ENCODE measurements around the gene ABCD2. TPM values are rescaled to one million over a fixed set of nuclear protein-coding genes. Genes with fewer than 3 reads are reported as not detected.

The ABCD2 gene
- total and polyA plus RNA-seq, 2 donors (not counting 3 experiments of a cell fraction or from before 2014, with no cell fraction given), result not detected

DNA sequence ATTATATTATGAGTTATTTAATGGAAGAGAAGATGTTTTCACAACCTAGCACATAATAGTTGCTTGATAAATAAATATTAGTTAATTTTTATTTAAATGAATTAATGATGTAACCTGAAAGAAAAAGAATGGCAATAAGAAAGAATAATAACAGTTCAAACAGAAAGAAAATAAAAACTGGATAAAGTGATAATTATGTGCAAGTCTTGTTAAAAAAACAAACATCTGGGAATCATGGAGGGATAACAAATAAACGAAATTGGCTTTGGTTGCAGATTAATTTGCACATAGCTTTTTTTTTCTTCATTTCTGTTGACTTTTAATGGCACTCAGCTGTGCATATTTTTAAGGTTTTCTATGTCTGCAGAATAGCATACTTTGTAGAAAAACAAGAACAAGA is 23.4 kb upstream of the ABCD2 start:
- Histone ChIP-seq H3K4me2 (ENCODE audit: insufficient read depth, low read length) (no peak overlapping the region), H3K4me3 (replicated peaks in 1 of 3; ENCODE audit: insufficient read depth in 1 of 3, low read depth in 1 of 3, low read length in 3 of 3) (no peak overlapping the region), H3K4me1 (ENCODE audit: control insufficient read depth, extremely low read depth, insufficient read depth, low read length) (no peaks in the 10 kb centered on the region), H4K20me1 (replicated peaks; ENCODE audit: control insufficient read depth, extremely low read depth, insufficient read depth, low read length) (no peaks in the 10 kb centered on the region), H3K36me3 (ENCODE audit: control insufficient read depth in 2 of 2, extremely low read depth in 1 of 2, insufficient read depth in 2 of 2, low read length in 2 of 2) (no peaks in the 10 kb centered on the region), H3K9me1 (replicated peaks; ENCODE audit: control insufficient read depth, extremely low read depth, insufficient read depth, low read length) (no peaks in the 10 kb centered on the region), H2AFZ (ENCODE audit: low read depth, low read length) (no peak overlapping the region), H3K9me3 (replicated peaks; ENCODE audit: control insufficient read depth, insufficient read depth, low read length) (no peaks in the 10 kb centered on the region), H3K27ac (ENCODE audit: insufficient read depth, low read depth, low read length) (no peak overlapping the region), H3K79me2 (ENCODE audit: control insufficient read depth, insufficient read depth, low read length) (no peaks in the 10 kb centered on the region), H3K27me3 (ENCODE audit: control insufficient read depth in 2 of 2, insufficient read depth in 2 of 2, low read length in 2 of 2) (peaks cover 0 to 9% of the 10 kb centered on the region in 2 experiments), H3K9ac (replicated peaks; ENCODE audit: extremely low read depth, insufficient read depth, low read length) (no peak overlapping the region)
- POLR2A ChIA-PET, result no interaction called here
- dilution Hi-C loops (cut with MboI; ENCODE audit: extremely low pct_ligation_motif_present, low sequenced_read_pairs), result no loop called here
- intact Hi-C loops (cut with micrococcal nuclease), result loop anchor here (10.0 kb wide), 1 partner anchor 138 kb away; no protein-coding TSS in a partner anchor
- DNase-seq (ENCODE audit: low read depth, low spot score) (no peak), FAIRE-seq (no peak)
- no TSS peak for BruUV-seq (replicated peaks)
- TF ChIP-seq POLR2AphosphoS5 (IDR thresholded peaks at IDR 0.05; ENCODE audit: insufficient read depth, low read depth, low read length) (no peak), FOS (IDR thresholded peaks at IDR 0.05; ENCODE audit: borderline replicate concordance, insufficient read depth, low read length) (no peak), MYC (IDR thresholded peaks at IDR 0.05; ENCODE audit: low read depth, low read length) (no peak), GATA2 (IDR thresholded peaks at IDR 0.05; ENCODE audit: insufficient read depth, insufficient read length, low read depth, low read length) (no peak), EZH2 (IDR thresholded peaks at IDR 0.05; ENCODE audit: borderline replicate concordance, low read depth, low read length, severe bottlenecking) (no peak), JUN (IDR thresholded peaks at IDR 0.05; ENCODE audit: borderline replicate concordance, insufficient read depth, insufficient read length, low read depth) (no peak), POLR2A (IDR thresholded peaks at IDR 0.05; ENCODE audit: low read depth, low read length) (no peak)
- TF ChIP-seq, protein P1, sequence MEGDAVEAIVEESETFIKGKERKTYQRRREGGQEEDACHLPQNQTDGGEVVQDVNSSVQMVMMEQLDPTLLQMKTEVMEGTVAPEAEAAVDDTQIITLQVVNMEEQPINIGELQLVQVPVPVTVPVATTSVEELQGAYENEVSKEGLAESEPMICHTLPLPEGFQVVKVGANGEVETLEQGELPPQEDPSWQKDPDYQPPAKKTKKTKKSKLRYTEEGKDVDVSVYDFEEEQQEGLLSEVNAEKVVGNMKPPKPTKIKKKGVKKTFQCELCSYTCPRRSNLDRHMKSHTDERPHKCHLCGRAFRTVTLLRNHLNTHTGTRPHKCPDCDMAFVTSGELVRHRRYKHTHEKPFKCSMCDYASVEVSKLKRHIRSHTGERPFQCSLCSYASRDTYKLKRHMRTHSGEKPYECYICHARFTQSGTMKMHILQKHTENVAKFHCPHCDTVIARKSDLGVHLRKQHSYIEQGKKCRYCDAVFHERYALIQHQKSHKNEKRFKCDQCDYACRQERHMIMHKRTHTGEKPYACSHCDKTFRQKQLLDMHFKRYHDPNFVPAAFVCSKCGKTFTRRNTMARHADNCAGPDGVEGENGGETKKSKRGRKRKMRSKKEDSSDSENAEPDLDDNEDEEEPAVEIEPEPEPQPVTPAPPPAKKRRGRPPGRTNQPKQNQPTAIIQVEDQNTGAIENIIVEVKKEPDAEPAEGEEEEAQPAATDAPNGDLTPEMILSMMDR (IDR thresholded peaks at IDR 0.05; ENCODE audit: extremely low read depth in 1 of 2, insufficient read depth in 1 of 2, low read depth in 1 of 2, low read length in 2 of 2), result no peak
- TF ChIP-seq, protein P2, sequence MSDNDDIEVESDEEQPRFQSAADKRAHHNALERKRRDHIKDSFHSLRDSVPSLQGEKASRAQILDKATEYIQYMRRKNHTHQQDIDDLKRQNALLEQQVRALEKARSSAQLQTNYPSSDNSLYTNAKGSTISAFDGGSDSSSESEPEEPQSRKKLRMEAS (IDR thresholded peaks at IDR 0.05; ENCODE audit: insufficient read depth, insufficient read length), result no peak
- CTCF ChIA-PET, result interaction anchor here (1.0 kb wide), 1 partner anchor 49 kb away, joined by 3 read pairs; no protein-coding TSS in a partner anchor
